Trophoblast cell (in vitro differentiated cells and primary cell): ENCODE measurements around the gene ULBP1.
"Not testable (repeated sequence)": the region's sequence is repeated elsewhere in the genome, so short reads cannot be mapped to it uniquely, and the experiment has no call there.

ENCODE experiments used
- DNase-seq, 2 donors: peaks; one replicate each; pipeline ENCODE4 v3.0.0-alpha.2; 2016
- H2AFZ ChIP-seq: 2 replicates; pipeline ENCODE4 v1.6.1; 2013; ENCODE audit warnings: low read length, moderate library complexity, mild to moderate bottlenecking; ENCODE audit not compliant: insufficient read depth, poor library complexity
- H2AK5ac ChIP-seq: 2 replicates; pipeline ENCODE4 v1.6.1; 2013; ENCODE audit warnings: mild to moderate bottlenecking, low read length
- H2BK120ac ChIP-seq: 2 replicates; pipeline ENCODE4 v1.6.1; 2013; ENCODE audit warnings: low read length, mild to moderate bottlenecking, moderate library complexity; ENCODE audit not compliant: insufficient read depth, poor library complexity
- H2BK12ac ChIP-seq: 2 replicates; pipeline ENCODE4 v1.6.1; 2013; ENCODE audit warnings: mild to moderate bottlenecking, low read length, moderate library complexity
- H2BK5ac ChIP-seq: 2 replicates; pipeline ENCODE4 v1.6.1; 2013; ENCODE audit warnings: low read length, low read depth, moderate library complexity, mild to moderate bottlenecking; ENCODE audit not compliant: poor library complexity
- H3K14ac ChIP-seq: 2 replicates; pipeline ENCODE4 v1.6.1; 2013; ENCODE audit warnings: mild to moderate bottlenecking, low read length
- H3K18ac ChIP-seq: 2 replicates; pipeline ENCODE4 v1.6.1; 2013; ENCODE audit warnings: mild to moderate bottlenecking, low read length
- H3K23ac ChIP-seq: 2 replicates; pipeline ENCODE4 v1.6.1; 2013; ENCODE audit warnings: low read length
- H3K27ac ChIP-seq: 2 replicates; pipeline ENCODE4 v1.5.1; 2013; ENCODE audit warnings: low read depth, mild to moderate bottlenecking, inconsistent platforms, low read length, moderate library complexity
- H3K27me3 ChIP-seq: 2 replicates; pipeline ENCODE4 v1.6.1; 2013; ENCODE audit warnings: inconsistent platforms, mild to moderate bottlenecking, low read length, moderate library complexity; ENCODE audit not compliant: insufficient read depth
- H3K36me3 ChIP-seq, 2 experiments: 1 replicate in 1 of 2; 2 replicates in 1 of 2; pipeline ENCODE4 v1.6.1; 2013; ENCODE audit warnings: low read length in 2 of 2, mild to moderate bottlenecking in 2 of 2, moderate library complexity in 1 of 2; ENCODE audit not compliant: insufficient read depth in 2 of 2, control insufficient read depth in 1 of 2
- H3K4ac ChIP-seq: 2 replicates; pipeline ENCODE4 v1.6.1; 2013; ENCODE audit warnings: low read depth, mild to moderate bottlenecking, low read length, moderate library complexity
- H3K4me1 ChIP-seq, 2 experiments: 1 replicate in 1 of 2; 2 replicates in 1 of 2; pipeline ENCODE4 v1.6.1; 2013; ENCODE audit warnings: low read length in 2 of 2, mild to moderate bottlenecking in 2 of 2, moderate library complexity in 1 of 2; ENCODE audit not compliant: insufficient read depth in 2 of 2, control insufficient read depth in 1 of 2
- H3K4me2 ChIP-seq: 2 replicates; pipeline ENCODE4 v1.6.1; 2013; ENCODE audit warnings: inconsistent platforms, mild to moderate bottlenecking, low read length, moderate library complexity
- H3K4me3 ChIP-seq: 2 replicates; pipeline ENCODE4 v1.5.1; 2013; ENCODE audit warnings: mild to moderate bottlenecking, low read depth, low read length, inconsistent platforms
- H3K79me1 ChIP-seq: one replicate; pipeline ENCODE4 v1.6.1; 2013; ENCODE audit warnings: low read length
- H3K79me2 ChIP-seq: 2 replicates; pipeline ENCODE4 v1.6.1; 2013; ENCODE audit warnings: low read length, mild to moderate bottlenecking; ENCODE audit not compliant: control insufficient read depth, insufficient read depth, poor library complexity
- H3K9ac ChIP-seq: 2 replicates; pipeline ENCODE4 v1.6.1; 2013; ENCODE audit warnings: mild to moderate bottlenecking, low read length
- H3K9me3 ChIP-seq: 2 replicates; pipeline ENCODE4 v1.6.1; 2013; ENCODE audit warnings: low read depth, mild to moderate bottlenecking, control low read depth, inconsistent platforms, low read length; ENCODE audit not compliant: insufficient read depth
- H4K12ac ChIP-seq: 2 replicates; pipeline ENCODE4 v1.6.1; 2013; ENCODE audit warnings: low read depth, mild to moderate bottlenecking, low read length, moderate library complexity
- H4K8ac ChIP-seq: 2 replicates; pipeline ENCODE4 v1.6.1; 2013; ENCODE audit warnings: low read depth, mild to moderate bottlenecking, low read length, moderate library complexity
- H4K91ac ChIP-seq: one replicate; pipeline ENCODE4 v1.6.1; 2013; ENCODE audit warnings: low read depth, mild to moderate bottlenecking, low read length, moderate library complexity
- WGBS: extraction: QIAGEN DNeasy Blood & Tissue Kit; methylation state at CpG from one replicate; pipeline ENCODE4 v1.1.7; 2013; ENCODE audit warnings: missing lambda C conversion rate; ENCODE audit not compliant: insufficient read length, insufficient coverage; ENCODE audit errors: extremely low coverage; 5-methylcytosine and 5-hydroxymethylcytosine counted together

ULBP1 gene

DNA sequence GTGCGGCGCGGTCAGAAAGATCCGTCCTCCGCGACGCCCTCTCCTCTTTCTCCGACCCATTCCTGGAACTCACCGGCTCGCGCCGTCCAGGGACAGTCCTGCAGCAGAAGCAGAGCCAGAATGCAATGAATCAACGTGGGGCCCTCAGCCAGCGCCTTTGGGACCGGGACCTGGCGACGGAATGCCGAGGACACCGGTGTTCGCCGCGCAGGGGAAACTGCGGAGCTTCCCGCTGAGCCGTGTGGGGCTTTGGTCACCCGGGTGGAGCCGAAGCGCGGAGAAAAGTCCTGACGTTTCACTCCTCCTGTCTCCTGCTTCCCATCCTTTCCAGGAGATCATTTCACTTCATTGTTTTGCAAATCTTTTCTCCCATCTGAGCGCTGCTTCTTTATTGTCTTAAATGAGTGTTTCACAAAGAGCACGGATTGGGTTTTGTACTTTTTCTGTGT lies 26.5 kb downstream of the ULBP1 start:
- Histone ChIP-seq H3K79me1 (no peaks in the 10 kb centered on the region), H4K8ac (no peak overlapping the region), H2BK120ac (no peak overlapping the region), H4K91ac (no peak overlapping the region), H3K23ac (no peak overlapping the region), H3K4me2 (no peak overlapping the region), H3K4me3 (no peak overlapping the region), H3K36me3 (no peaks in the 10 kb centered on the region), H2AK5ac (no peak overlapping the region), H3K27me3 (peaks cover 59% of the 10 kb centered on the region), H2BK12ac (no peak overlapping the region), H3K79me2 (no peaks in the 10 kb centered on the region), H3K14ac (no peak overlapping the region), H3K18ac (no peak overlapping the region), H2AFZ (no peak overlapping the region), H3K27ac (no peak overlapping the region), H3K4ac (no peak overlapping the region), H3K9ac (no peak overlapping the region), H4K12ac (no peak overlapping the region), H3K4me1 (peaks cover 0 to 2% of the 10 kb centered on the region in 2 experiments), H3K9me3 (peaks cover 10% of the 10 kb centered on the region), H2BK5ac (no peak overlapping the region)
- WGBS: no CpG with 5 or more reads among the region's 32 CpGs
- DNase-seq: no peak

DNA sequence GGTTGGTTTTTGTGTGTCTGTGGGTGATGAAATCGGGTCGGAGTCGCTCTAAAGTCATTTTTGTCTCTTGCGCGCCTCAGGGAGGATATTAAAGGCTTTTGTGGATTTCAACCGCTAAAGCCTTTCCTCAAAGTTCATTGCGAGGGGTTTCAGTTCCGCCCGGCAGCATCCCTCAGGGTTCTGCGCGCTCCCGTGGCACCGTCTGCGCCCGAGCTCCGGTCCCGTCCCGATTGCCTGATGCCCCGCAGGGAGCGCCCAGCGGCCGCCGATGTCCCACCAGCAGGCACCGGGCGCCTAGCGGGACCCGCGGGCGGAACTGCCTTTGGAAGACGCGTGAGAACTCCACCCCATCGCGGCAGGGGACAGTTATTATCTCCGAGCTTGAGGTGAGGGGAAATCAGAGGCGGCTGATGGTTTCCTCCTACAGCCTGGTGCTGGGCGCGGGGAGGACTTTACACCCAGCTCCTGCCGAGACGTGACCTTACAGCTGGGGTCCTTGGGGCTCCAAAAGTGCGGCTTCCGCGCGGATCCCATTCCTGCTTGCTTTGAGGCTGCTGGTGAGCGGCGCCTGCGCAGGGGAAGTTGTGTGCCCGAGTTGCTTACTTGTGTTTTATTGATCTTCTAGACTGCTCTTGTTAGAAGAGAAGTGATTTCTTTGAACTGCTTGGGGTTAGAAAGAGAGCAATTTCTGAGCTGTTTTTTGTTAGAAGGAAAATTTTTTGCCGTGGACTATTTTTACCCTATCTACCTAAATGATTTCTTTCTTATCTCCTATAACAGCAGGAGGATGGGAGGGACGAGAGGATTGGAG lies 27.1 kb downstream of the ULBP1 start:
- peaks cover 0 to 2% of the 10 kb centered on the region in 2 experiments for H3K4me1 ChIP-seq
- no peak overlapping the region for H4K91ac ChIP-seq
- H3K18ac ChIP-seq: no peak overlapping the region
- H3K4ac ChIP-seq: no peak overlapping the region
- WGBS: no CpG with 5 or more reads among the region's 49 CpGs
- no peak overlapping the region for H2BK12ac ChIP-seq
- peak in 1 of 2 donors; percentile 32 for DNase-seq
- no peak overlapping the region for H2AK5ac ChIP-seq
- H3K27ac ChIP-seq: no peak overlapping the region
- no peak overlapping the region for H2BK5ac ChIP-seq
- no peak overlapping the region for H3K23ac ChIP-seq
- H3K9me3 ChIP-seq: peaks cover 8% of the 10 kb centered on the region
- H2BK120ac ChIP-seq: no peak overlapping the region
- H3K9ac ChIP-seq: no peak overlapping the region
- H3K14ac ChIP-seq: no peak overlapping the region
- no peaks in the 10 kb centered on the region for H3K36me3 ChIP-seq
- H4K8ac ChIP-seq: no peak overlapping the region
- H2AFZ ChIP-seq: no peak overlapping the region
- no peaks in the 10 kb centered on the region for H3K79me1 ChIP-seq
- H3K4me3 ChIP-seq: no peak overlapping the region
- H3K79me2 ChIP-seq: no peaks in the 10 kb centered on the region
- H3K27me3 ChIP-seq: peaks cover 52% of the 10 kb centered on the region
- H3K4me2 ChIP-seq: peak overlapping the region; percentile 44
- H4K12ac ChIP-seq: no peak overlapping the region

DNA sequence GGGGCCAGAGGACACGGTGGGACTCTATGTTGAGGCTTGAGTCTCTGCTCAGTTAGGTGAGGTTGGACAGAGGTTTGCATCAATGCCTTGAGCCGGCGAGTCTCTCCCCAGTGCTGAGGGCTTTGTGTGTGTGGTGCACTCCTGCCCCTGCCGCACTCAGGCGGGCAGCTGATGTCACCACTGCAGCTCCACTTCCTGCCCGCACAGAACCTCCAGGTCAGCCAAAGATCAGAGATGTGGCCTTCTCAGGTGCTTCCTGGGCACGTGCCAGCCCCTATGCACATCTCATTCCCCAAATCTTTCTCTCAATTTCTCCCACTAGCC lies 27.7 kb downstream of the ULBP1 start:
- not testable (repeated sequence) for H2BK120ac ChIP-seq, H2AK5ac ChIP-seq, H4K8ac ChIP-seq, H3K4me1 ChIP-seq, H3K4me3 ChIP-seq, H3K18ac ChIP-seq, DNase-seq, H3K27ac ChIP-seq, H3K79me2 ChIP-seq, H3K23ac ChIP-seq, H4K91ac ChIP-seq, H3K9me3 ChIP-seq, H2AFZ ChIP-seq, H4K12ac ChIP-seq, H3K79me1 ChIP-seq, H2BK12ac ChIP-seq, H3K4ac ChIP-seq, H3K36me3 ChIP-seq, H3K4me2 ChIP-seq, H3K14ac ChIP-seq, H2BK5ac ChIP-seq, H3K9ac ChIP-seq
- H3K27me3 ChIP-seq: peaks cover 49% of the 10 kb centered on the region
- WGBS: no CpG with 5 or more reads among the region's 7 CpGs

DNA sequence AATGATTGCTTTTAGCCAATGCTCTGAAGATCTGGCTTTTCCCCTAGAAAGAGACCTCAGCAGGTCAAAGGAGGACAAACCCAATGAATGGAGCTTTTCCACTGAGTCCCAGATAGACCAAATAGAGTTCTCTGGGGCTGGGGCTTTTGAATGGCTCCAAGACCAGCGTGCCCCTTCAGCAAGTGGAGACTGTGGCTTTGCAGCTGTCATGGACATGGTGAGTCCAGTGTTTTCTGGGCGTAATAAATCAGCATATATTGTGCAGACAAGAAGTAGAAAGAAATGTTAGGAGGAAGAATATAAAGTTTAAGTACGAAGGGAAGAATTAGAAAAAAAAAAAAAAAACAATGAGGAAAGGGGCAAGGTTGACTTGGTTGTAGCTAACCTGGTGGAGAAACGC lies 28.1 kb downstream of the ULBP1 start:
- no peak overlapping the region for H2BK120ac ChIP-seq
- H2BK5ac ChIP-seq: no peak overlapping the region
- no peak overlapping the region for H2AK5ac ChIP-seq
- no peak overlapping the region for H3K4me2 ChIP-seq
- no peak overlapping the region for H4K91ac ChIP-seq
- H3K9ac ChIP-seq: no peak overlapping the region
- H3K23ac ChIP-seq: no peak overlapping the region
- H3K27ac ChIP-seq: no peak overlapping the region
- H3K27me3 ChIP-seq: peaks cover 46% of the 10 kb centered on the region
- H3K36me3 ChIP-seq: no peaks in the 10 kb centered on the region
- no peak overlapping the region for H2AFZ ChIP-seq
- H3K14ac ChIP-seq: no peak overlapping the region
- DNase-seq: no peak
- H3K79me2 ChIP-seq: no peaks in the 10 kb centered on the region
- H2BK12ac ChIP-seq: no peak overlapping the region
- 100% methylated on average over 1 of the region's 4 CpGs for WGBS
- H4K12ac ChIP-seq: no peak overlapping the region
- H3K18ac ChIP-seq: no peak overlapping the region
- peaks cover 0 to 2% of the 10 kb centered on the region in 2 experiments for H3K4me1 ChIP-seq
- H3K79me1 ChIP-seq: no peaks in the 10 kb centered on the region
- H4K8ac ChIP-seq: no peak overlapping the region
- no peak overlapping the region for H3K4me3 ChIP-seq
- peaks cover 8% of the 10 kb centered on the region for H3K9me3 ChIP-seq
- H3K4ac ChIP-seq: no peak overlapping the region
